H1 (cell line): ENCODE data around the gene TMEM163.

Source experiments
- BACH1 ChIP-seq: IDR thresholded peaks from 2 replicates; pipeline ENCODE4 v1.6.1; 2012; ENCODE audit warnings: low read length, improper control_type of control experiment
- CEBPB ChIP-seq: IDR thresholded peaks from 2 replicates; pipeline ENCODE4 v1.6.1; 2012; ENCODE audit warnings: low read depth, low read length
- CREB1 ChIP-seq: IDR thresholded peaks from 2 replicates; pipeline ENCODE4 v1.6.1; 2012; ENCODE audit warnings: inconsistent platforms
- EZH2 ChIP-seq: fragments of 200-600 bp; sonication (generic); IDR thresholded peaks from 2 replicates; pipeline ENCODE4 v1.7.1; 2012; ENCODE audit warnings: low read depth, mild to moderate bottlenecking, moderate library complexity, low read length, inconsistent platforms; ENCODE audit not compliant: severe bottlenecking
- JUND ChIP-seq: IDR thresholded peaks from 2 replicates; pipeline ENCODE4 v1.6.1; 2011; ENCODE audit warnings: mild to moderate bottlenecking, improper control_type of control experiment, low read length
- POLR2A ChIP-seq, 2 experiments: IDR thresholded peaks; 1 replicate in 1 of 2; 2 replicates in 1 of 2; pipeline ENCODE4 v1.6.1; 2011; ENCODE audit warnings: low read depth in 2 of 2, low read length in 2 of 2, mild to moderate bottlenecking in 2 of 2; ENCODE audit errors: control extremely low read depth in 1 of 2
- POLR2AphosphoS5 ChIP-seq: IDR thresholded peaks from 2 replicates; pipeline ENCODE4 v1.6.1; 2011; ENCODE audit warnings: low read depth, low read length
- RFX5 ChIP-seq: IDR thresholded peaks from 2 replicates; pipeline ENCODE4 v1.6.1; 2011; ENCODE audit warnings: low read depth, low read length, improper control_type of control experiment, borderline replicate concordance
- SIN3A ChIP-seq, 2 experiments: IDR thresholded peaks in 1 of 2; conservative IDR thresholded peaks in 1 of 2; 2 replicates each; pipeline ENCODE4 v1.6.1; 2011 to 2012; ENCODE audit warnings: low read length in 2 of 2, improper control_type of control experiment in 1 of 2, low read depth in 1 of 2, mild to moderate bottlenecking in 1 of 2
- TCF12 ChIP-seq: IDR thresholded peaks from 2 replicates; pipeline ENCODE4 v1.6.1; 2011; ENCODE audit warnings: low read depth, mild to moderate bottlenecking, low read length
- USF2 ChIP-seq: IDR thresholded peaks from 2 replicates; pipeline ENCODE4 v1.6.1; 2011; ENCODE audit warnings: low read length, improper control_type of control experiment
- TF ChIP-seq, protein P1 (sequence below), 3 experiments: IDR thresholded peaks; 1 replicate in 2 of 3; 2 replicates in 1 of 3; pipeline versions ENCODE4 v1.5.1 to v1.6.1; 2011; ENCODE audit warnings: low read length in 3 of 3, mild to moderate bottlenecking in 3 of 3, inconsistent platforms in 2 of 3, low read depth in 1 of 3, moderate library complexity in 1 of 3; ENCODE audit not compliant: insufficient read depth in 1 of 3; ENCODE audit errors: control extremely low read depth in 1 of 3

GRCh38 chr2:134711692-134712091, 7.1 kb downstream of the TMEM163 start:
- TF ChIP-seq, protein P1, sequence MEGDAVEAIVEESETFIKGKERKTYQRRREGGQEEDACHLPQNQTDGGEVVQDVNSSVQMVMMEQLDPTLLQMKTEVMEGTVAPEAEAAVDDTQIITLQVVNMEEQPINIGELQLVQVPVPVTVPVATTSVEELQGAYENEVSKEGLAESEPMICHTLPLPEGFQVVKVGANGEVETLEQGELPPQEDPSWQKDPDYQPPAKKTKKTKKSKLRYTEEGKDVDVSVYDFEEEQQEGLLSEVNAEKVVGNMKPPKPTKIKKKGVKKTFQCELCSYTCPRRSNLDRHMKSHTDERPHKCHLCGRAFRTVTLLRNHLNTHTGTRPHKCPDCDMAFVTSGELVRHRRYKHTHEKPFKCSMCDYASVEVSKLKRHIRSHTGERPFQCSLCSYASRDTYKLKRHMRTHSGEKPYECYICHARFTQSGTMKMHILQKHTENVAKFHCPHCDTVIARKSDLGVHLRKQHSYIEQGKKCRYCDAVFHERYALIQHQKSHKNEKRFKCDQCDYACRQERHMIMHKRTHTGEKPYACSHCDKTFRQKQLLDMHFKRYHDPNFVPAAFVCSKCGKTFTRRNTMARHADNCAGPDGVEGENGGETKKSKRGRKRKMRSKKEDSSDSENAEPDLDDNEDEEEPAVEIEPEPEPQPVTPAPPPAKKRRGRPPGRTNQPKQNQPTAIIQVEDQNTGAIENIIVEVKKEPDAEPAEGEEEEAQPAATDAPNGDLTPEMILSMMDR (IDR thresholded peaks at IDR 0.05; ENCODE audit: control extremely low read depth in 1 of 3, insufficient read depth in 1 of 3, low read depth in 1 of 3, low read length in 3 of 3): no peak
- TF ChIP-seq TCF12: no peak
- TF ChIP-seq POLR2AphosphoS5: no peak
- TF ChIP-seq JUND: no peak
- no peak for TF ChIP-seq POLR2A (IDR thresholded peaks at IDR 0.05; ENCODE audit: control extremely low read depth in 1 of 2, low read depth in 2 of 2, low read length in 2 of 2)
- TF ChIP-seq BACH1: no peak
- TF ChIP-seq SIN3A (conservative IDR thresholded peaks at IDR 0.05 in 1 of 2, IDR thresholded peaks at IDR 0.05 in 1 of 2; ENCODE audit: low read depth in 1 of 2, low read length in 2 of 2): no peak
- no peak for TF ChIP-seq EZH2
- no peak for TF ChIP-seq USF2
- TF ChIP-seq CREB1: no peak
- no peak for TF ChIP-seq CEBPB
- TF ChIP-seq RFX5: no peak
